ENCODE measurements around the gene KPNA1.

The KPNA1 gene

GRCh38 chr3:122533480-122533879 lies 18.7 kb upstream of the KPNA1 start:
- no peak for TF ChIP-seq CTCF (IDR thresholded peaks at IDR 0.05; ENCODE audit: insufficient read depth, low read length, missing control alignments)
- ChIA-PET CTCF (interaction anchor here (1.0 to 2.2 kb wide), 3 partner anchors 27 to 146 kb away, joined by 3 to 7 read pairs (median 7); no protein-coding TSS in a partner anchor), POLR2A (interaction anchor here (0.7 kb wide), 1 partner anchor 15 kb away, joined by 4 read pairs; no protein-coding TSS in a partner anchor)
- DNase-seq (ENCODE audit: low read depth, low spot score): no peak
- H3K4me3 ChIP-seq (ENCODE audit: low read depth, low read length): no peak overlapping the region

- POLR2A ChIA-PET: no interaction called here
- DNase-seq (ENCODE audit: low read depth, low spot score): no peak
- TF ChIP-seq CTCF (IDR thresholded peaks at IDR 0.05; ENCODE audit: insufficient read depth, low read length, missing control alignments): no peak
- CTCF ChIA-PET: no interaction called here
- no peak overlapping the region for H3K4me3 ChIP-seq (ENCODE audit: low read depth, low read length)
These were observed 15.4 kb upstream of the KPNA1 start for GRCh38 chr3:122530164-122530563.

- no peak overlapping the region for H3K4me3 ChIP-seq (ENCODE audit: low read depth, low read length)
- DNase-seq (ENCODE audit: low read depth, low spot score): no peak
- POLR2A ChIA-PET: no interaction called here
- no peak for TF ChIP-seq CTCF (IDR thresholded peaks at IDR 0.05; ENCODE audit: insufficient read depth, low read length, missing control alignments)
- CTCF ChIA-PET: no interaction called here
These were observed 8.6 kb upstream of the KPNA1 start for GRCh38 chr3:122523317-122523716.

GRCh38 chr3:122520861-122521260 lies 6.1 kb upstream of the KPNA1 start:
- CTCF ChIA-PET: interaction anchor here (0.7 kb wide), 1 partner anchor 29 kb away, joined by 3 read pairs; no protein-coding TSS in a partner anchor
- POLR2A ChIA-PET: no interaction called here
- DNase-seq (ENCODE audit: low read depth, low spot score): no peak
- no peak overlapping the region for H3K4me3 ChIP-seq (ENCODE audit: low read depth, low read length)
- TF ChIP-seq CTCF (IDR thresholded peaks at IDR 0.05; ENCODE audit: insufficient read depth, low read length, missing control alignments): no peak

- no peak for DNase-seq (ENCODE audit: low read depth, low spot score)
- ChIA-PET CTCF (interaction anchor here (1.0 to 1.2 kb wide), 2 partner anchors 62 to 159 kb away, joined by 3 to 6 read pairs; no protein-coding TSS in a partner anchor), POLR2A (no interaction called here)
- no peak for TF ChIP-seq CTCF (IDR thresholded peaks at IDR 0.05; ENCODE audit: insufficient read depth, low read length, missing control alignments)
- no peak overlapping the region for H3K4me3 ChIP-seq (ENCODE audit: low read depth, low read length)
These were observed 5.0 kb upstream of the KPNA1 start for GRCh38 chr3:122519693-122520092.

- ChIA-PET CTCF (interaction anchor here (0.9 kb wide), 1 partner anchor 95 kb away, joined by 3 read pairs; no protein-coding TSS in a partner anchor), POLR2A (no interaction called here)
- TF ChIP-seq CTCF (IDR thresholded peaks at IDR 0.05; ENCODE audit: insufficient read depth, low read length, missing control alignments): no peak
- no peak for DNase-seq (ENCODE audit: low read depth, low spot score)
- H3K4me3 ChIP-seq (ENCODE audit: low read depth, low read length): no peak overlapping the region
These were observed 2.2 kb upstream of the KPNA1 start for GRCh38 chr3:122516846-122517360.

All from AG04449 (cell line).